Measurements from ENCODE around the gene CD99L2.

CD99L2 gene

GRCh38 chrX:150757371-150757770, 141.1 kb downstream of the CD99L2 start:
- no peak for TF ChIP-seq CTCF (IDR thresholded peaks at IDR 0.05; ENCODE audit: low read depth, low read length)
- no peak for TF ChIP-seq MYC (IDR thresholded peaks at IDR 0.05; ENCODE audit: low read depth, low read length)
- TF ChIP-seq MAX (IDR thresholded peaks at IDR 0.05; ENCODE audit: low read depth, low read length) = no peak
- no peak for TF ChIP-seq POLR2A (IDR thresholded peaks at IDR 0.05; ENCODE audit: extremely low read depth, insufficient read length)
- DNase-seq (ENCODE audit: low read depth) = no peak
- no peak overlapping the region for H3K4me3 ChIP-seq (ENCODE audit: low read depth, low read length)

- no peak for DNase-seq (ENCODE audit: low read depth)
Measured at GRCh38 chrX:150753968-150754367, 144.5 kb downstream of the CD99L2 start.

GRCh38 chrX:150753357-150753756, 145.1 kb downstream of the CD99L2 start:
- no peak for DNase-seq (ENCODE audit: low read depth)
- H3K4me3 ChIP-seq (ENCODE audit: low read depth, low read length) = no peak overlapping the region
- no peak for TF ChIP-seq POLR2A (IDR thresholded peaks at IDR 0.05; ENCODE audit: extremely low read depth, insufficient read length)
- TF ChIP-seq MAX (IDR thresholded peaks at IDR 0.05; ENCODE audit: low read depth, low read length) = no peak
- no peak for TF ChIP-seq MYC (IDR thresholded peaks at IDR 0.05; ENCODE audit: low read depth, low read length)
- TF ChIP-seq CTCF (IDR thresholded peaks at IDR 0.05; ENCODE audit: low read depth, low read length) = no peak

More at GRCh38 chrX:150753968-150754367, 144.5 kb downstream of the CD99L2 start:
- TF ChIP-seq CTCF (IDR thresholded peaks at IDR 0.05; ENCODE audit: low read depth, low read length) = no peak
- no peak for TF ChIP-seq POLR2A (IDR thresholded peaks at IDR 0.05; ENCODE audit: extremely low read depth, insufficient read length)
- no peak for TF ChIP-seq MYC (IDR thresholded peaks at IDR 0.05; ENCODE audit: low read depth, low read length)
- TF ChIP-seq MAX (IDR thresholded peaks at IDR 0.05; ENCODE audit: low read depth, low read length) = no peak
- H3K4me3 ChIP-seq (ENCODE audit: low read depth, low read length) = no peak overlapping the region

- no peak for DNase-seq (ENCODE audit: low read depth)
Measured at GRCh38 chrX:150752124-150752523, 146.3 kb downstream of the CD99L2 start.

GRCh38 chrX:150736475-150736874, 162.0 kb downstream of the CD99L2 start:
- peak; percentile 18 for DNase-seq (ENCODE audit: low read depth)
- TF ChIP-seq MAX (IDR thresholded peaks at IDR 0.05; ENCODE audit: low read depth, low read length) (no peak), MYC (IDR thresholded peaks at IDR 0.05; ENCODE audit: low read depth, low read length) (no peak), CTCF (IDR thresholded peaks at IDR 0.05; ENCODE audit: low read depth, low read length) (no peak), POLR2A (IDR thresholded peaks at IDR 0.05; ENCODE audit: extremely low read depth, insufficient read length) (no peak)
- H3K4me3 ChIP-seq (ENCODE audit: low read depth, low read length) = no peak overlapping the region

More at GRCh38 chrX:150752124-150752523, 146.3 kb downstream of the CD99L2 start:
- no peak overlapping the region for H3K4me3 ChIP-seq (ENCODE audit: low read depth, low read length)
- no peak for TF ChIP-seq MYC (IDR thresholded peaks at IDR 0.05; ENCODE audit: low read depth, low read length)
- TF ChIP-seq POLR2A (IDR thresholded peaks at IDR 0.05; ENCODE audit: extremely low read depth, insufficient read length) = no peak
- TF ChIP-seq CTCF (IDR thresholded peaks at IDR 0.05; ENCODE audit: low read depth, low read length) = no peak
- TF ChIP-seq MAX (IDR thresholded peaks at IDR 0.05; ENCODE audit: low read depth, low read length) = no peak
